ENCODE results near the gene SNX25. TPM values are rescaled to one million over a fixed set of nuclear protein-coding genes. Genes with fewer than 3 reads are reported as not detected.

Gene SNX25
- polyA plus RNA-seq, 1 experiment = 11.7 TPM

GRCh38 chr4:185224597-185224996, 15.2 kb downstream of the SNX25 start:
- ChIA-PET CTCF (no interaction called here), POLR2A (no interaction called here)
- no peak; the same call in 1 of the 2 replicates for TF ChIP-seq CTCF (IDR thresholded peaks at IDR 0.05; ENCODE audit: insufficient read depth, low read depth, low read length)
- no peak for DNase-seq (ENCODE audit: low read depth)
- no peak overlapping the region for H3K4me3 ChIP-seq (ENCODE audit: low read depth, low read length)
- H3K36me3 ChIP-seq (ENCODE audit: control insufficient read depth, insufficient read depth, low read length) = no peaks in the 10 kb centered on the region
- H3K27me3 ChIP-seq (ENCODE audit: control insufficient read depth, insufficient read depth, low read length) = no peaks in the 10 kb centered on the region

- TF ChIP-seq CTCF (IDR thresholded peaks at IDR 0.05; ENCODE audit: insufficient read depth, low read depth, low read length) = no peak
- no peak for DNase-seq (ENCODE audit: low read depth)
- H3K27me3 ChIP-seq (ENCODE audit: control insufficient read depth, insufficient read depth, low read length) = no peaks in the 10 kb centered on the region
- ChIA-PET POLR2A (no interaction called here), CTCF (interaction anchor here (1.0 kb wide), 1 partner anchor 17 kb away, joined by 4 read pairs; no protein-coding TSS in a partner anchor)
- H3K36me3 ChIP-seq (ENCODE audit: control insufficient read depth, insufficient read depth, low read length) = no peaks in the 10 kb centered on the region
- no peak overlapping the region for H3K4me3 ChIP-seq (ENCODE audit: low read depth, low read length)
Observed at GRCh38 chr4:185225940-185226339, 16.5 kb downstream of the SNX25 start.

GRCh38 chr4:185227131-185227551, 17.7 kb downstream of the SNX25 start:
- no peaks in the 10 kb centered on the region for H3K36me3 ChIP-seq (ENCODE audit: control insufficient read depth, insufficient read depth, low read length)
- DNase-seq (ENCODE audit: low read depth) = no peak
- no peaks in the 10 kb centered on the region for H3K27me3 ChIP-seq (ENCODE audit: control insufficient read depth, insufficient read depth, low read length)
- no peak overlapping the region for H3K4me3 ChIP-seq (ENCODE audit: low read depth, low read length)
- ChIA-PET CTCF (interaction anchor here (1.3 kb wide), 1 partner anchor 14 kb away, joined by 4 read pairs; no protein-coding TSS in a partner anchor), POLR2A (no interaction called here)
- TF ChIP-seq CTCF (IDR thresholded peaks at IDR 0.05; ENCODE audit: insufficient read depth, low read depth, low read length) = no peak

GRCh38 chr4:185227713-185228278, 18.4 kb downstream of the SNX25 start:
- no peak for DNase-seq (ENCODE audit: low read depth)
- Histone ChIP-seq H3K4me3 (ENCODE audit: low read depth, low read length) (no peak overlapping the region), H3K27me3 (ENCODE audit: control insufficient read depth, insufficient read depth, low read length) (no peaks in the 10 kb centered on the region), H3K36me3 (ENCODE audit: control insufficient read depth, insufficient read depth, low read length) (no peaks in the 10 kb centered on the region)
- TF ChIP-seq CTCF (IDR thresholded peaks at IDR 0.05; ENCODE audit: insufficient read depth, low read depth, low read length) = no peak
- ChIA-PET CTCF (interaction anchor here (1.3 kb wide), 1 partner anchor 15 kb away, joined by 4 read pairs; no protein-coding TSS in a partner anchor), POLR2A (no interaction called here)

GRCh38 chr4:185229021-185229818, 19.8 kb downstream of the SNX25 start:
- ChIA-PET POLR2A (no interaction called here), CTCF (no interaction called here)
- H3K27me3 ChIP-seq (ENCODE audit: control insufficient read depth, insufficient read depth, low read length) = no peaks in the 10 kb centered on the region
- no peaks in the 10 kb centered on the region for H3K36me3 ChIP-seq (ENCODE audit: control insufficient read depth, insufficient read depth, low read length)
- no peak overlapping the region for H3K4me3 ChIP-seq (ENCODE audit: low read depth, low read length)
- no peak for DNase-seq (ENCODE audit: low read depth)
- TF ChIP-seq CTCF (IDR thresholded peaks at IDR 0.05; ENCODE audit: insufficient read depth, low read depth, low read length) = no peak

Measured in BJ (cell line).